ENCODE measurements around the gene PEAK1.
A peak's percentile ranks its signal among the peaks of the same experiment; 100 is the strongest.
"Not testable (repeated sequence)": the region's sequence is repeated elsewhere in the genome, so short reads cannot be mapped to it uniquely, and the experiment has no call there.

Gene PEAK1

GRCh38 chr15:77221174-77221573 lies 198.7 kb downstream of the PEAK1 start:
- DNase-seq = no peak

- no peak for DNase-seq
Observed at GRCh38 chr15:77219841-77220240, 200.1 kb downstream of the PEAK1 start.

- DNase-seq = no peak
Observed at GRCh38 chr15:77209221-77209620, 210.7 kb downstream of the PEAK1 start.

GRCh38 chr15:77208241-77208640 lies 211.7 kb downstream of the PEAK1 start:
- peak; percentile 45 for DNase-seq

- no peak for DNase-seq
Observed at GRCh38 chr15:77201665-77202064, 218.2 kb downstream of the PEAK1 start.

GRCh38 chr15:77196381-77196780 lies 223.5 kb downstream of the PEAK1 start:
- DNase-seq = no peak

- no peak for DNase-seq
Observed at GRCh38 chr15:77195586-77195985, 224.3 kb downstream of the PEAK1 start.

GRCh38 chr15:77192451-77192850 lies 227.5 kb downstream of the PEAK1 start:
- DNase-seq = no peak

GRCh38 chr15:77191230-77191834 lies 228.6 kb downstream of the PEAK1 start:
- no peak for DNase-seq

- DNase-seq = peak; percentile 96
Observed at GRCh38 chr15:77187751-77188464, 232.0 kb downstream of the PEAK1 start.

GRCh38 chr15:77186594-77187011 lies 233.3 kb downstream of the PEAK1 start:
- peak; percentile 28 for DNase-seq

- DNase-seq = peak; percentile 30
Observed at GRCh38 chr15:77185242-77185785, 234.6 kb downstream of the PEAK1 start.

- not testable (repeated sequence) for DNase-seq
Observed at GRCh38 chr15:77184352-77184751, 235.6 kb downstream of the PEAK1 start.

GRCh38 chr15:77183066-77183465 lies 236.8 kb downstream of the PEAK1 start:
- DNase-seq = no peak

GRCh38 chr15:77181305-77182074 lies 238.4 kb downstream of the PEAK1 start:
- DNase-seq = peak; percentile 56

- DNase-seq = peak; percentile 96
Observed at GRCh38 chr15:77180757-77181156, 239.1 kb downstream of the PEAK1 start.

- peak; percentile 43 for DNase-seq
Observed at GRCh38 chr15:77180270-77180669, 239.6 kb downstream of the PEAK1 start.

- DNase-seq = peak; percentile 79
Observed at GRCh38 chr15:77179541-77179998, 240.3 kb downstream of the PEAK1 start.

GRCh38 chr15:77178411-77178810 lies 241.5 kb downstream of the PEAK1 start:
- no peak for DNase-seq

GRCh38 chr15:77176148-77176547 lies 243.8 kb downstream of the PEAK1 start:
- DNase-seq = not testable (repeated sequence)

GRCh38 chr15:77173487-77173886 lies 246.4 kb downstream of the PEAK1 start:
- no peak for DNase-seq

GRCh38 chr15:77171221-77171967 lies 248.5 kb downstream of the PEAK1 start:
- DNase-seq = no peak

GRCh38 chr15:77168616-77169015 lies 251.3 kb downstream of the PEAK1 start:
- DNase-seq = no peak
